Prostate gland (tissue), 2 donors: ENCODE results near the gene SOX12.

Experiments used
- CTCF ChIP-seq, 4 experiments: fragments of 200-600 bp in 2 of 4; fragments of 450-650 bp in 2 of 4; sonication (generic) in 2 of 4; IDR thresholded peaks; 1 replicate in 3 of 4; 2 replicates in 1 of 4; pipeline ENCODE4 v1.5.1; 2016 to 2019; ENCODE audit warnings: antibody characterized with exemption in 4 of 4, mild to moderate bottlenecking in 2 of 4, moderate library complexity in 2 of 4
- POLR2A ChIP-seq: fragments of 450-650 bp; IDR thresholded peaks from one replicate; pipeline ENCODE4 v1.6.1; 2016; ENCODE audit warnings: antibody characterized with exemption, mild to moderate bottlenecking
- POLR2AphosphoS5 ChIP-seq: sonication (generic); formaldehyde crosslinking; IDR thresholded peaks from one replicate; pipeline ENCODE4 v1.6.1; 2017; ENCODE audit warnings: antibody characterized with exemption

GRCh38 chr20:376089-376488 is 50.7 kb downstream of the SOX12 start:
- TF ChIP-seq POLR2A: no peak
- no peak for TF ChIP-seq CTCF (IDR thresholded peaks at IDR 0.05)
- no peak for TF ChIP-seq POLR2AphosphoS5
